HFF-Myc (cell line): ENCODE results near the gene APOA1.
A peak's percentile ranks its signal among the peaks of the same experiment; 100 is the strongest.

Source experiments
- DNase-seq: peaks from one replicate; pipeline ENCODE4 v3.0.0-alpha.2; 2011; ENCODE audit warnings: low read depth; ENCODE audit errors: extremely low read depth
- H3K4me3 ChIP-seq: replicated peaks from 2 replicates; pipeline ENCODE4 v1.5.1; 2011; ENCODE audit warnings: low read depth, mild to moderate bottlenecking, control low read depth, low read length
- TF ChIP-seq, protein P1 (sequence below): IDR thresholded peaks from 2 replicates; pipeline ENCODE4 v1.5.1; 2012; ENCODE audit warnings: mild to moderate bottlenecking, low read depth, low read length, control low read depth; ENCODE audit errors: missing control alignments

The APOA1 gene

DNA sequence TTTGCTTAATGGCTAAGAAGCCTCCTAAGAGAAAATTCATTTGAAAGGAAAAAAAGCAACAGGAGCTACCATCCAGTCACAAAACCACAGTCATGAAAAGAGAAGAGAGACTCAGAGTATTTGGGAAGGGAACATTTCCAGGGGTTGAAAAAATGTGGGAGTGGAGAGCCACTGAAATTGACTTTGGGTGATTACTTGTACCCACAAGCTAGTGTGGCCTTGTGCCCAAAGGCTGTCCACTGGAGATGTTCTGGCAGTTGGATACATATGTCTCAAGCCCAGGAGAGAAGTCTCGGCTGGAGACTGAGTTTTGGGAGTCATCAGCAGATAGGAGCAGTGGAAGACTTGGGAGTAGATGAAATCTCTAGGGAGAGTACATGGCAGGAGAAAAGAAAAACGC, 42.6 kb downstream of the APOA1 start:
- no peak overlapping the region for H3K4me3 ChIP-seq
- TF ChIP-seq, protein P1, sequence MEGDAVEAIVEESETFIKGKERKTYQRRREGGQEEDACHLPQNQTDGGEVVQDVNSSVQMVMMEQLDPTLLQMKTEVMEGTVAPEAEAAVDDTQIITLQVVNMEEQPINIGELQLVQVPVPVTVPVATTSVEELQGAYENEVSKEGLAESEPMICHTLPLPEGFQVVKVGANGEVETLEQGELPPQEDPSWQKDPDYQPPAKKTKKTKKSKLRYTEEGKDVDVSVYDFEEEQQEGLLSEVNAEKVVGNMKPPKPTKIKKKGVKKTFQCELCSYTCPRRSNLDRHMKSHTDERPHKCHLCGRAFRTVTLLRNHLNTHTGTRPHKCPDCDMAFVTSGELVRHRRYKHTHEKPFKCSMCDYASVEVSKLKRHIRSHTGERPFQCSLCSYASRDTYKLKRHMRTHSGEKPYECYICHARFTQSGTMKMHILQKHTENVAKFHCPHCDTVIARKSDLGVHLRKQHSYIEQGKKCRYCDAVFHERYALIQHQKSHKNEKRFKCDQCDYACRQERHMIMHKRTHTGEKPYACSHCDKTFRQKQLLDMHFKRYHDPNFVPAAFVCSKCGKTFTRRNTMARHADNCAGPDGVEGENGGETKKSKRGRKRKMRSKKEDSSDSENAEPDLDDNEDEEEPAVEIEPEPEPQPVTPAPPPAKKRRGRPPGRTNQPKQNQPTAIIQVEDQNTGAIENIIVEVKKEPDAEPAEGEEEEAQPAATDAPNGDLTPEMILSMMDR = no peak
- DNase-seq = no peak

DNA sequence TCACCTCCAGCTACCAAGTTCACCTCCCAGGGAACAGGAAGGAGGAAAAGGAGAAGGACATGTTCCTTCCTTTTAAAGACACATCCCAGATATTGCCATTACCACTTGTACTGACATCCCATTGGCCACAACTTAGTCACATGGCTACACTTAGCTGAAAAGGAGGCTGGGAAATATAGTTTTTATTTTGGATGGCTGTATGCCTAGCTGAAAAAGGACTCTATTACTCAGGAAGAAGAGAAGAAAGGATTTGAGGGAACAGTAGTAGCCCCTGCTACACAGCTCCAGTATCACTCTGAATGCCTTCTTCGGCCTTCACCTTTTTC, 43.7 kb downstream of the APOA1 start:
- DNase-seq = no peak
- TF ChIP-seq, protein P1 = no peak
- H3K4me3 ChIP-seq = no peak overlapping the region

DNA sequence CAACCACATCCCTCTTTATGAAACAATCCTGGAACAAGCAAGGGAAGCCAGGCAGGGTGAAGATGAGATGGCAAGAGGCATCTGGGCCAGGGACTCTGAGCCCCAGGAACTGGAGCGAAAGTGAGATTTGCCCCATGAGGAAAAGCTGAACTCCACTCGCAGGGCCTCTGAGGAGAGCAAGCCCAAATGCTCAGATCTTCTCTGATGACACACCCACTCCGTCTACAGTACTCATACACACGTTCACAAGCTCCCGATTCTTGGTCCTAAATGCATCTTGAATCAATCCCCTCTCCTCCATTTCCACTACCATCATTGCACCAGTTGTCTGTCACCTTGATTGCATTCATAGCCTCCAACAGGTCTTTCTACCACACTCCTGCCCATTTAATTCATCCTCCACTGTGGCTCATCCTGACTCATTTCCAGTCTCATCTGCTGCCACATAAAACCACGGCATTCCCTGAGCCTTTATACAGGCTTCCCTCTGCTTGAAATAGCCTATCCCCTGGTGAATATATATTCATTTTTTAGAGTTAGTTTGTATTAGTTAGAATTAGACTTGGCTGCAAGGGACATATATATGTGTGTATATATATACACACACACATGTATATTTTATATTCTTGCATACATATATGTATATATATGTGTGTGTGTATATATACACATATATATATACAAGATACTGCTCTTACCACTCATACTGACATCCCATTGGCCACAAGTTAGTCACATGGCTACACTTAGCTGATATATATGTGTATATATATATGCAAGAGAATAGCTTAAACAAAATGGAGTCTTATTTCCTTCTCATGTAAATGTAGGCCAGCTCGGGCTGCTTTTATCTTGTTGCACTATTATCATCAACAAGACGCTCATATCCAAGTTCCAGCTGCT, 44.3 kb downstream of the APOA1 start:
- H3K4me3 ChIP-seq = no peak overlapping the region
- peak; percentile 27 for DNase-seq

DNA sequence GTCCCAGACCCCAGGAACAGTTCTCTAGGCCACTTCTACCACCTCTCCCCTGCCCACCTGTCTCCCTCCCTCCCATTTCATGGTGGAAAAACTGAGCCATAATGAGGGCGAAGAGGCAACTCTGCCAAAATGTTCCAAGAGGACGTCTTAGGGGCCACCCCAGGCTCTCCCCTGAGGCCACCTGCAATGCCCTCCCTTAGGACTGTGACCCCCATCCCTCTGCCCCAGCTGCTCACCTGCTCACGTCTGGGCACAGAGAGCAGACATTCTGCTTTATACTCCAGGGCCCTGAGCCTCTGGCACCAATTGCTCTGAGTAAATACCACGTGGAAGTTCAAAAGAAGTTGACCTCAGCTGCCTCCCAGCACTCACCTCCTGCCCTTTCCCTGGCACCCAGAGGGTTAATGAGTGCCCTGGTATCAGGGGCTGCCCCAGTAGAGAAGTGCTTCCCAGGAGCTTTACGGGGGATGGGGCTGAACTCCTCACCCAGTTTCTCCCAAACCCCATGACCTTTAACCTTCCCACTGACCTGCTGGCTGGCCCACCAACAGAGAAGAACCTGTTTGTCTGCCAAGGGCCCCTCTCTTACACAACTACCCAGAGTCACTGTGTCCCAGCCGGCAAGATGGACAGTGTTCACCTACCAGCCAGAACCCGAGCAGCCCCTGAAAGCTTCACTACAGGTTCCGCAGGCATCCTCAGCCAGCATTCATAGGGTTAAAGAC, 45.1 kb downstream of the APOA1 start:
- TF ChIP-seq, protein P1 = no peak
- DNase-seq = no peak
- H3K4me3 ChIP-seq = no peak overlapping the region

More for the DNA sequence above, 44.3 kb downstream of the APOA1 start:
- TF ChIP-seq, protein P1 = no peak

DNA sequence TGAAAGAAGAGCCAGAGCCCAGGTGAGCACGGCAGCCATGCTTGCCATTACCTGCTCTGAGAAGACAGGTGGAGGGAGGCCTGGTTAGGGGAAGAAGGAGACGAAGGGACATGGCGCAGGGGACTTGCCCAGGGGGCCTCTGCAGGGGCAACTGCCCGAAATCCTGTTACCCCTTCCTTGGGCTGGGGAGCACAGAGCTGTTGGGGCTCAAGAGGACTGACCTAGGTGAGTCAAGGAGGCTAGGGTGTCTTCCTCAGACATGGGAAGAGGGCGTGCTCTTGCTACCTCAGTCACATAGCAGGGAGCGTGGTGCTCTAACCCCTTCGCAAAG, 45.6 kb downstream of the APOA1 start, which contains the start of gene APOA5:
TSS of gene APOA5 (minus strand) at position 67 of the 331 bp plus-strand sequence. CDS start at position 48, 19 bp downstream.
- TF ChIP-seq, protein P1 = no peak
- DNase-seq = no peak
- H3K4me3 ChIP-seq = no peak within 1 kb of the TSS

DNA sequence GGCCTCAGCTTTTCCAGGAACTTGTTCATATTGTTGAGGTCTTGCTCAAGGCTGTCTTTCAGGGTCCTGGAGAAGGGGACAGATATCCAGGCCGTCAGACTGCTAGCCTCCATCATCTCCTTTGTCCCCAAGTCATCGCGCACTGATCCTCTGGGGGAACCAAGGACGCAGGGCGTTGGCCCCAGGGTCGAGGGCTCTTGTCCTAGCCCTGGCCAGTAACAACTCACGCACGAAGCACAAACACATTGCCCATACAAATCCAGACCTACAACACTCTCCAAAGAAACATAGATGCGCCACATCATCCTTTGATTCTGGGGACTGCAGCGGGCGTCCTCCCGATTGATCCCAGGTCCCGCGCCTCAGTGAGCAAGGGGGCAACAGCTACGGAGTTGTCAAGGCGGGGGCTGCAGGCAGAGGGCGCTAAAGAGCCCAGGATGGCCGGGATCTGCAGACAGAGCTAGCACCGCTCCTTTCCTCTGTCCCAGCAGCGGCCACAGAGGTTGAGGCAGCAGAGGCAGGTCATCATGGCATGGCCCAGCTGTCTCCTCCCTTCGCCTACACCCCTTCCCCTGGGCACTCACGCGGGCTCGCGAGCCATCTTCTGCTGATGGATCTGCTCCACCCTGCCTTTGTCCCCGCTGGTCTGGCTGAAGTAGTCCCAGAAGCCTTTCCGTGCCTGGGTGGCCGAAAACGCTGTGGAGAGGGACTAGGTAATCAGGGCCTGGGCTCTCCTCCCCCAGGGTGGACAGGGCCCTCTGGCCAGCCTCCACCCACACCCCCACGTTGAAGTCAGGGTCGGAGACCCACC, 46.2 kb downstream of the APOA1 start:
- TF ChIP-seq, protein P1 = peak; percentile 88
- H3K4me3 ChIP-seq = no peak overlapping the region
- peak; percentile 19 for DNase-seq
